Sigmoid colon (tissue), 7 donors: ENCODE measurements around the gene MPZ. TPM values are rescaled to one million over a fixed set of nuclear protein-coding genes. Genes with fewer than 3 reads are reported as not detected.

ENCODE experiments used
- DNase-seq: peaks from one replicate; pipeline ENCODE4 v3.0.0-alpha.2; 2019
- H3K27ac ChIP-seq, 4 donors: fragments of 200-600 bp; sonication (generic); one replicate each; pipeline ENCODE4 v1.5.1; 2016 to 2019; ENCODE audit warnings: mild to moderate bottlenecking in 1 of 4
- H3K27me3 ChIP-seq, 3 donors: fragments of 200-600 bp; sonication (generic); one replicate each; pipeline ENCODE4 v1.5.1; 2019; ENCODE audit warnings: mild to moderate bottlenecking in 1 of 3
- H3K36me3 ChIP-seq, 4 donors: fragments of 200-600 bp; sonication (generic); one replicate each; pipeline ENCODE4 v1.5.1; 2016 to 2019
- H3K4me1 ChIP-seq, 4 donors: fragments of 200-600 bp; sonication (generic); one replicate each; pipeline ENCODE4 v1.5.1; 2017 to 2019
- H3K4me3 ChIP-seq, 4 donors: fragments of 200-600 bp; sonication (generic); one replicate each; pipeline ENCODE4 v1.5.1; 2017 to 2019; ENCODE audit warnings: mild to moderate bottlenecking in 2 of 4, moderate library complexity in 1 of 4
- H3K9me3 ChIP-seq, 4 donors: fragments of 200-600 bp in 3 of 4; sonication (generic) in 3 of 4; one replicate each; pipeline versions ENCODE4 v1.5.1 to v1.6.1; 2013 to 2019
- CTCF ChIP-seq, 4 experiments: fragments of 450-650 bp in 3 of 4; fragments of 200-600 bp in 1 of 4; IDR thresholded peaks; one replicate each; pipeline ENCODE4 v1.5.1; 2016 to 2019; ENCODE audit warnings: antibody characterized with exemption in 4 of 4, mild to moderate bottlenecking in 3 of 4, moderate library complexity in 2 of 4
- EP300 ChIP-seq, 4 donors: sonication (generic); formaldehyde crosslinking; IDR thresholded peaks; one replicate each; pipeline ENCODE4 v1.6.1; 2017; ENCODE audit warnings: antibody characterized with exemption in 4 of 4
- POLR2A ChIP-seq, 2 donors: fragments of 450-650 bp; IDR thresholded peaks; one replicate each; pipeline ENCODE4 v1.6.1; 2016; ENCODE audit warnings: antibody characterized with exemption in 2 of 2, mild to moderate bottlenecking in 2 of 2, moderate library complexity in 2 of 2
- POLR2AphosphoS5 ChIP-seq, 4 donors: sonication (generic); formaldehyde crosslinking; IDR thresholded peaks; one replicate each; pipeline ENCODE4 v1.6.1; 2017; ENCODE audit warnings: antibody characterized with exemption in 4 of 4
- WGBS, 2 donors: extraction: QIAGEN DNeasy Blood & Tissue Kit; methylation state at CpG; one replicate each; pipeline ENCODE4 v1.1.7; 2013; 5-methylcytosine and 5-hydroxymethylcytosine counted together
- intact Hi-C: fragments of 100-400 bp; cut with DNase I; formaldehyde crosslinking; loops from one replicate; pipeline ENCODE4 v1.15.1; 2023
- polyA plus RNA-seq, 3 donors: library from polyadenylated mRNA; stranded (reverse); fragments of 200-250 nt; gene quantifications; one replicate each; pipeline ENCODE4 v1.2.3, GENCODE V29; 2013
- total RNA-seq, 4 donors: library from RNA; depleted of rRNA; stranded (reverse); fragments of >200 nt; gene quantifications; one replicate each; pipeline ENCODE4 v1.1.0, GENCODE V29; 2016
- donor health status: healthy with polysubstance abuse.
- donor health status: Bipolar disorder and iron deficiency.
- donor health status: healthy.

The MPZ gene
- total and polyA plus RNA-seq, 7 donors: 1.2 to 10.0 (median 4.1) TPM

- intact Hi-C loops: loop anchor here (5.0 kb wide), 1 partner anchor 71 kb away; no protein-coding TSS in a partner anchor
- peaks cover 0 to 18% (median 16%) of the 10 kb centered on the region in 4 donors for H3K4me1 ChIP-seq
- 95 to 97% methylated on average over 4 of the region's 4 CpGs for WGBS, 2 donors
These were observed 1.9 kb upstream of the MPZ start for GRCh38 chr1:161311595-161312181.

GRCh38 chr1:161307892-161308638 lies 1.7 kb downstream of the MPZ start:
- DNase-seq: no peak
- Histone ChIP-seq H3K27ac (no peak overlapping the region), H3K36me3 (no peaks in the 10 kb centered on the region), H3K27me3 (no peaks in the 10 kb centered on the region), H3K4me1 (peaks cover 0 to 26% (median 17%) of the 10 kb centered on the region in 4 donors), H3K9me3 (no peaks in the 10 kb centered on the region), H3K4me3 (peak overlapping the region in 2 of 4 donors; percentile 5 to 20)
- intact Hi-C loops: loop anchor here (5.0 kb wide), 1 partner anchor 81 kb away; the partner anchor contains the start of gene TOMM40L
- WGBS, 2 donors: 55 to 67% methylated on average over 2 of the region's 2 CpGs
- TF ChIP-seq EP300 (IDR thresholded peaks at IDR 0.05): no peak
- TF ChIP-seq POLR2A (IDR thresholded peaks at IDR 0.05): no peak
- no peak for TF ChIP-seq CTCF (IDR thresholded peaks at IDR 0.05)
- TF ChIP-seq POLR2AphosphoS5 (IDR thresholded peaks at IDR 0.05): no peak

More at GRCh38 chr1:161311595-161312181, 1.9 kb upstream of the MPZ start:
- peak overlapping the region in 1 of 4 donors; percentile 5 for H3K27ac ChIP-seq
- H3K27me3 ChIP-seq: no peaks in the 10 kb centered on the region
- no peak for DNase-seq
- H3K4me3 ChIP-seq: no peak overlapping the region
- no peaks in the 10 kb centered on the region for H3K36me3 ChIP-seq
- TF ChIP-seq POLR2AphosphoS5 (IDR thresholded peaks at IDR 0.05) (no peak), POLR2A (IDR thresholded peaks at IDR 0.05) (no peak), CTCF (IDR thresholded peaks at IDR 0.05) (no peak), EP300 (IDR thresholded peaks at IDR 0.05) (no peak)
- H3K9me3 ChIP-seq: no peaks in the 10 kb centered on the region

GRCh38 chr1:161307230-161307768 lies 2.5 kb downstream of the MPZ start:
- intact Hi-C loops: loop anchor here (5.0 kb wide), 1 partner anchor 80 kb away; the partner anchor contains the start of gene TOMM40L
- Histone ChIP-seq H3K4me1 (peaks cover 0 to 26% (median 17%) of the 10 kb centered on the region in 4 donors), H3K9me3 (no peaks in the 10 kb centered on the region), H3K27ac (peak overlapping the region in 3 of 4 donors; percentile 27 to 53 (median 28)), H3K27me3 (no peaks in the 10 kb centered on the region), H3K4me3 (peak overlapping the region in 1 of 4 donors; percentile 13), H3K36me3 (no peaks in the 10 kb centered on the region)
- no peak for DNase-seq
- TF ChIP-seq POLR2A (IDR thresholded peaks at IDR 0.05): no peak
- TF ChIP-seq POLR2AphosphoS5 (IDR thresholded peaks at IDR 0.05): no peak
- TF ChIP-seq CTCF (IDR thresholded peaks at IDR 0.05): no peak
- TF ChIP-seq EP300 (IDR thresholded peaks at IDR 0.05): no peak
- WGBS, 2 donors: 87 to 89% methylated on average over 7 of the region's 7 CpGs

- WGBS, 2 donors: 2 to 3% methylated on average over 31 of the region's 31 CpGs
- Histone ChIP-seq H3K4me3 (peak overlapping the region; percentile 49 to 69 (median 60)), H3K9me3 (no peaks in the 10 kb centered on the region), H3K36me3 (no peaks in the 10 kb centered on the region), H3K27ac (peak overlapping the region; percentile 37 to 65 (median 55)), H3K4me1 (peaks cover 0 to 26% (median 17%) of the 10 kb centered on the region in 4 donors), H3K27me3 (no peaks in the 10 kb centered on the region)
- peak; percentile 90 for DNase-seq
- intact Hi-C loops: loop anchor here (5.0 kb wide), 1 partner anchor 79 kb away; the partner anchor contains the start of gene TOMM40L
- peak in 3 of 4 donors; percentile 60 to 79 (median 67) for TF ChIP-seq POLR2AphosphoS5 (IDR thresholded peaks at IDR 0.05)
- TF ChIP-seq EP300 (IDR thresholded peaks at IDR 0.05): no peak
These were observed 3.8 kb downstream of the MPZ start for GRCh38 chr1:161305867-161306519.
